Peyer's patch (tissue), 4 donors: ENCODE data around the gene BEND7. TPM values are rescaled to one million over a fixed set of nuclear protein-coding genes. Genes with fewer than 3 reads are reported as not detected.

Experiments
- DNase-seq, 3 donors: peaks; one replicate each; pipeline ENCODE4 v3.0.0-alpha.2; 2017 to 2019
- H3K27ac ChIP-seq, 4 donors: fragments of 200-600 bp; sonication (generic); one replicate each; pipeline ENCODE4 v1.5.1; 2016 to 2019
- H3K27me3 ChIP-seq, 2 donors: fragments of 200-600 bp; sonication (generic); one replicate each; pipeline ENCODE4 v1.5.1; 2019
- H3K36me3 ChIP-seq, 3 donors: fragments of 200-600 bp; sonication (generic); one replicate each; pipeline ENCODE4 v1.5.1; 2016 to 2019
- H3K4me1 ChIP-seq, 4 donors: fragments of 200-600 bp; sonication (generic); one replicate each; pipeline ENCODE4 v1.5.1; 2016 to 2019
- H3K4me3 ChIP-seq, 4 donors: fragments of 200-600 bp; sonication (generic); 1 replicate in 3 of 4; 2 replicates in 1 of 4; pipeline ENCODE4 v1.5.1; 2016 to 2019; ENCODE audit warnings: mild to moderate bottlenecking in 1 of 4
- H3K9me3 ChIP-seq, 4 donors: fragments of 200-600 bp; sonication (generic); one replicate each; pipeline ENCODE4 v1.5.1; 2016 to 2019; ENCODE audit warnings: mild to moderate bottlenecking in 1 of 4
- POLR2A ChIP-seq, 2 donors: fragments of 450-650 bp; IDR thresholded peaks; one replicate each; pipeline ENCODE4 v1.5.1; 2017; ENCODE audit warnings: antibody characterized with exemption in 2 of 2, mild to moderate bottlenecking in 2 of 2, moderate library complexity in 2 of 2
- total RNA-seq, 4 donors: library from RNA; depleted of rRNA; stranded (reverse); fragments of >200 nt; gene quantifications; one replicate each; pipeline ENCODE4 v1.1.0, GENCODE V29; 2016
- TF ChIP-seq, protein P1 (sequence below), 6 experiments: fragments of 450-650 bp in 4 of 6; fragments of 200-600 bp in 2 of 6; sonication (generic) in 1 of 6; IDR thresholded peaks; one replicate each; pipeline ENCODE4 v1.5.1; 2017 to 2019; ENCODE audit warnings: antibody characterized with exemption in 6 of 6, mild to moderate bottlenecking in 3 of 6, moderate library complexity in 1 of 6

Gene BEND7
- total RNA-seq, 4 donors from 2014 or later, result 23.1 to 136 (median 97.8) TPM

DNA sequence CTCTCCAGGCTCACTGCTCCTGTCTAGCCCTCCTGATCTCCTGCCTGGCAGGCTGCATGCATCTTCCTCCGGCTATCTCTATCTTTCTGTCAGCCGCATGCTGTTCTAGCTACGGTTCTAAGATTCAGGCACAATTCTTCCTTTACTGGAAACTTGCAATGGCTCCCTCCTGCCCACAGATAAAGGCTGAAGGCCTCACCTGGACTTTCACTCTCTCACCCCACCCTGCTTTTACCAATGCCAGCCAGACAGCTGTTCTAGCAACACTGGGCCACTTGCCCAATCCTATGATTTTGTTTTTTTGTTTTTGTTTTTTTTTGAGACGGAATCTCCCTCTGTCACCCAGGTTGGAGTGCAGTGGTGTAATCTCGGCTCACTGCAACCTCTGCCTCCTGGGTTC, 38.3 kb downstream of the BEND7 start:
- no peaks in the 10 kb centered on the region for H3K4me1 ChIP-seq

DNA sequence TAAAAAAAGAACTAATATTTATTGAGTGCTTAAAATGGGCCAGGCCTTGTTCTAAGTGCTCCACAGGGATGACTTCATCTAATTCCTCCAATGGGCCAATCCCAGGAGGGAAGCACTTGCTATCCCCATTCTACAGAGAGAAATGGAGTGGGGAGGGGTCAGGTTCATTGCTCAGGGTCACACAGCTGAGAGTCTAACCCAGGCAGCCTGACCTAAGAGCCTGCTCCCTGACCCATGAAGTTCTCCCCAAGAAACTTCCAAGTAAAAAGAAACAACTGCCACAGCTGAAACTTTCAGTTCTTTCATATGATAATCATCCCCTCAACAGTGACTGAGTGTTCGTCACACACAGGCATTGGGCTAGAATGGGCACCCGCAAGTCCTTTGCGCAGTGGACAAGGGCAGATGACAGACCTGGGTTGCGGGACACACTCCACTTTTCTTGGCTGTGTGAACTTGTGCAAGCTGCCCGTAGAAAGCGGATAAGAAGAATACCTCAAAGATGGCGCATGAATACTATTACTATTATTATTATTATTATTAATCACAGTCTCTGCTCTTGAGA, 39.7 kb downstream of the BEND7 start:
- Histone ChIP-seq H3K9me3 (no peaks in the 10 kb centered on the region), H3K4me1 (no peaks in the 10 kb centered on the region), H3K27me3 (no peaks in the 10 kb centered on the region), H3K4me3 (no peak overlapping the region), H3K27ac (no peak overlapping the region), H3K36me3 (peaks cover 0 to 21% (median 0%) of the 10 kb centered on the region in 3 donors)
- TF ChIP-seq, protein P1, sequence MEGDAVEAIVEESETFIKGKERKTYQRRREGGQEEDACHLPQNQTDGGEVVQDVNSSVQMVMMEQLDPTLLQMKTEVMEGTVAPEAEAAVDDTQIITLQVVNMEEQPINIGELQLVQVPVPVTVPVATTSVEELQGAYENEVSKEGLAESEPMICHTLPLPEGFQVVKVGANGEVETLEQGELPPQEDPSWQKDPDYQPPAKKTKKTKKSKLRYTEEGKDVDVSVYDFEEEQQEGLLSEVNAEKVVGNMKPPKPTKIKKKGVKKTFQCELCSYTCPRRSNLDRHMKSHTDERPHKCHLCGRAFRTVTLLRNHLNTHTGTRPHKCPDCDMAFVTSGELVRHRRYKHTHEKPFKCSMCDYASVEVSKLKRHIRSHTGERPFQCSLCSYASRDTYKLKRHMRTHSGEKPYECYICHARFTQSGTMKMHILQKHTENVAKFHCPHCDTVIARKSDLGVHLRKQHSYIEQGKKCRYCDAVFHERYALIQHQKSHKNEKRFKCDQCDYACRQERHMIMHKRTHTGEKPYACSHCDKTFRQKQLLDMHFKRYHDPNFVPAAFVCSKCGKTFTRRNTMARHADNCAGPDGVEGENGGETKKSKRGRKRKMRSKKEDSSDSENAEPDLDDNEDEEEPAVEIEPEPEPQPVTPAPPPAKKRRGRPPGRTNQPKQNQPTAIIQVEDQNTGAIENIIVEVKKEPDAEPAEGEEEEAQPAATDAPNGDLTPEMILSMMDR (IDR thresholded peaks at IDR 0.05), result no peak
- no peak for TF ChIP-seq POLR2A (IDR thresholded peaks at IDR 0.05)
- no peak for DNase-seq

More for the DNA sequence above, 38.3 kb downstream of the BEND7 start:
- no peak overlapping the region for H3K27ac ChIP-seq
- no peaks in the 10 kb centered on the region for H3K27me3 ChIP-seq
- H3K9me3 ChIP-seq, result no peaks in the 10 kb centered on the region
- TF ChIP-seq, protein P1 (IDR thresholded peaks at IDR 0.05), result no peak
- TF ChIP-seq POLR2A (IDR thresholded peaks at IDR 0.05), result no peak
- peaks cover 0 to 28% (median 0%) of the 10 kb centered on the region in 3 donors for H3K36me3 ChIP-seq
- DNase-seq, result no peak
- no peak overlapping the region for H3K4me3 ChIP-seq

DNA sequence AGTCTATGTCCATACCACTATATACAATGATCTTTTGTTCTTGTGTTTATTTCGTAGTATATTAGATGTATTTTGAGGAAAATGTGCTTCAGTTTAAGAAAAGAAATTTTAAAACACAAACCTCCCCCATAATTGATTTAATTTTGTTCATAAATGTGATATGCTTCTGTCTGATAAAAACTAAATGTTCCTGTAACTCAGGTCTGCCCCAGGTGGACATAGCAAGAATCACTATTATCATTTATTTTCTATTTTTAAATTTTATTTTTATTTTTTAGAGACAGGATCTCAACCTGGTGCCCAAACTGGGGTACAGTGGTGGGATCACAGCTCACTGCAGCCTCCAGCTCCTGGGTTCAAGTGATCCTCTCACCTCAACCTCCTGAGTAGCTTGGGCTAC, 43.2 kb downstream of the BEND7 start:
- no peak for DNase-seq
- Histone ChIP-seq H3K9me3 (no peaks in the 10 kb centered on the region), H3K4me3 (no peak overlapping the region), H3K27me3 (no peaks in the 10 kb centered on the region), H3K4me1 (peaks cover 0 to 5% (median 2%) of the 10 kb centered on the region in 4 donors), H3K27ac (no peak overlapping the region), H3K36me3 (peaks cover 0 to 25% (median 0%) of the 10 kb centered on the region in 3 donors)
- TF ChIP-seq, protein P1 (IDR thresholded peaks at IDR 0.05), result peak in 2 of 6 experiments; percentile 18 to 20
- no peak for TF ChIP-seq POLR2A (IDR thresholded peaks at IDR 0.05)

DNA sequence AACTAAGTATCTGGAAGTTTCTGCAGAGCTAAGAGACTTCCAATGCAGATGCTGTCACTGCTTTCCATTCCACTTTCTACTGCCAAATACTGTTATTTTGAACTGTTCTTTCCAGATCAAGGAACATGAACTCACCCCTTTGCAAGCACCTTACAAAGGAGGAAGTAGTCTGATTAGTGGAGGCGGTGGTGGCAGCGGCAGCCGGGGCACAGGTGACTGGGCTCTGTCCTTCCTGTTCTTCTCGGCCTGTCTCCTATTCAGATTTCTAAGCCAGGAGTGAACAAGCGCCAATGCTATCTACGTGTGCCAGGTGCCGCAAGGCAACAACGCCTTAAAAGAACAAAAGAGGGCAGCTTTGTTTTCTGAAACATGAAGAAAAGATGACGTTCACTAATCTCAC, 44.9 kb downstream of the BEND7 start:
- peaks cover 0 to 18% (median 0%) of the 10 kb centered on the region in 3 donors for H3K36me3 ChIP-seq
- H3K4me1 ChIP-seq, result peaks cover 0 to 5% (median 2%) of the 10 kb centered on the region in 4 donors
- H3K27me3 ChIP-seq, result no peaks in the 10 kb centered on the region
- H3K4me3 ChIP-seq, result no peak overlapping the region
- peak overlapping the region; percentile 16 to 50 (median 28) for H3K27ac ChIP-seq
- TF ChIP-seq POLR2A (IDR thresholded peaks at IDR 0.05), result no peak
- TF ChIP-seq, protein P1 (IDR thresholded peaks at IDR 0.05), result no peak
- DNase-seq, result peak in 2 of 3 donors; percentile 61 to 80
- no peaks in the 10 kb centered on the region for H3K9me3 ChIP-seq

DNA sequence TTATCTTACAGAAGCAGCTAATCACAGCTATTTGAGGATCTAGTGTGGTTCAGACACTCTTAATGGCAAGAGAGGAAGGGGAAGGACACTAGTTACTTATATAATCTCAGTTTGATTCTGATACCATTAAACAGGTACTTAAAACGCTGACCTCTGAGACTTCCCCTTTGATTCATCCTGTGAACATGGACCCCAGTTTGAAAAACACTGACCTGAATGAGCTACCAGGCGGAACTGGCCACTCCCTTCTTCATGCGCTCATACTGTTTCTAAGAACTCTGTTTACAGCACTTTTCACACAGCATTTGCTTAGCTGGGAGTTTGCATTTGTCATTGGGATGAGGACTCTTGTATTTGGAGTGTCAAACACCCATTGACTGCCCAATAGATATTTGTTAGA, 45.7 kb downstream of the BEND7 start:
- Histone ChIP-seq H3K4me1 (peaks cover 0 to 5% (median 2%) of the 10 kb centered on the region in 4 donors), H3K9me3 (no peaks in the 10 kb centered on the region), H3K4me3 (no peak overlapping the region), H3K27me3 (no peaks in the 10 kb centered on the region), H3K27ac (peak overlapping the region; percentile 16 to 76 (median 38)), H3K36me3 (peaks cover 0 to 18% (median 0%) of the 10 kb centered on the region in 3 donors)
- DNase-seq, result peak in 2 of 3 donors; percentile 43 to 72
- TF ChIP-seq, protein P1 (IDR thresholded peaks at IDR 0.05), result no peak
- TF ChIP-seq POLR2A (IDR thresholded peaks at IDR 0.05), result no peak
